ENCODE data around the gene ABCA13.

Gene ABCA13

GRCh38 chr7:48443051-48443450 lies 271.8 kb downstream of the ABCA13 start:
- DNase-seq: no peak

- no peak for DNase-seq
Observed at GRCh38 chr7:48446721-48447120, 275.5 kb downstream of the ABCA13 start.

- DNase-seq: no peak
Observed at GRCh38 chr7:48452218-48452617, 281.0 kb downstream of the ABCA13 start.

DNA sequence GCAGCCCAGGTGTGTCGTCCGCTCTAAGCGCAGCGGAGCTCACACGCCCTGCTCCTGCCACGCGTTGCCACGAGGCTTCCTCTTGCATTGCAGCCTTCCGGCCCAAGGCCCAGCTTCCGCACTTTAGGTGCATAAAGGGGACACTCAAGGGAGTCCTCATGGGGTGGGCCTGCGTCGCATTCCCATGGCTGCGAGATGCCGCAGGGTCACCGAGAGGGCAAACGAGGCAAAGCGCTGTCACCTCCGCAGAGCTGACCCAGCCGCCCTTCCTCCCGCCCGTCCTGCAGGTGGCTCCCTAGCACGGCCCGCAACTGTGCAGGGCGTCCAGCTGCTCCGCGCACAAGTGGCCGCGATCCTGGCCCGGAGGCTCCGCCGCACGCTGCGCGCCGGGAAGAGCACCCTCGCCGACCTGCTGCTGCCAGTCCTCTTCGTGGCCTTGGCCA lies 283.5 kb downstream of the ABCA13 start:
- no peak for DNase-seq

- no peak for DNase-seq
Observed at GRCh38 chr7:48455363-48455762, 284.1 kb downstream of the ABCA13 start.

GRCh38 chr7:48458701-48459524 lies 287.7 kb downstream of the ABCA13 start:
- no peak for DNase-seq

- no peak for DNase-seq
Observed at GRCh38 chr7:48466713-48467112, 295.5 kb downstream of the ABCA13 start.

- DNase-seq: no peak
Observed at GRCh38 chr7:48471196-48471595, 299.9 kb downstream of the ABCA13 start.

GRCh38 chr7:48472640-48473039 lies 301.4 kb downstream of the ABCA13 start:
- no peak for DNase-seq

GRCh38 chr7:48473205-48473865 lies 302.1 kb downstream of the ABCA13 start:
- DNase-seq: no peak

DNA sequence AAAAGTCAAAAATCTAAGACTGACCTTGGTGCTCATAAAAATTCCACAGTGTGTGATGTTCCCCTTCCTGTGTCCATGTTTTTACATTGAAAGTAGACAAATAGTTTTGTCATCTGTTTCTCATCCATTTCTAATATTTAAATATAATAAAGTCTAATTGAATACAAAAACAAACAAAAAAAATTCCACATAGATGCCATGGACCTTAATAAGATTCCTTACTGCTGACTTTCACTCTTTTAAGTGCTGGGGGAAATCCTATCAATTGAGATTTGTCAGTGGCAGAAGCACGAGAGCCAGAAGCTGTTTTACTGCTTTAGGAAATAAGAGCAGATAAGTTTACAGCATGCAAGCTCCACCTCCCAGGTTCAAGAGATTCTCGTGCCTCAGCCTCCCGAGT lies 310.0 kb downstream of the ABCA13 start:
- DNase-seq: no peak

- DNase-seq: no peak
Observed at GRCh38 chr7:48497521-48497920, 326.3 kb downstream of the ABCA13 start.

DNA sequence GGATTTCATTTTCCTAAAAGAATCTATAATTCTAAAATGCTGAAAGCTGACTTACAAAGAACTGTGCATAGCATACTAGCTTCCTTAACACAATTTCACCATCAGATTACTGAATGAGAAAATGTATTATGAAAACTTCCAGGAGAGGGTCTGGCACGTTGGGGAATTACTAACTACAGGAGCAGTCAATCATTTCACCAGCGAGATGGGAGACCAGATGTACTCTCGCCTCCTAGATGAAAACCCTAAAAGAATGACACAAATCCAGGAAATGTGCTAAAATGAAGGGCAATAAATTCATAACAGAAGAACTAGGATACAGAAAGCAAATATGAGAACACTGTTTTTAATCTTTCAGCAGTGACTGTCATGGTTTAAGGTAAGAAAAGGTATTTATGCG lies 330.8 kb downstream of the ABCA13 start:
- no peak for DNase-seq

DNA sequence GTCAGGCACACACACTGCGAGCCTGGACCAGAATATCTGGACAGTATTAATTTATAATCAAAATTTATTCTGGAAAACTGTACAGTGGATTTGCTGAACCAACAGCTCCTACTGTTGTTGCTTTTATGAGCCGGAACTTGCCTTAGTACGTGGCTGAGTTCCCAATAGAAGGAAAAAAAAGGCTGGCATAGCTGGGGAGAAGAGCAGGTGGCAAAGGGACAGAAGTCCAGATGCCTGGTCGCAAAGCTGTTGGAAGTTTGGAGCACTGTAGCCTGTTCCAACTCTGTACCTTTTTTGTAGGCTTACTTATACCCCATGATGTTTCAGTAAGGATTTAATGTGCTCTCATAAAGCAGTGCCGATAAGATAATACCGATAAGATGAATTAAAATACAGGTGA lies 333.8 kb downstream of the ABCA13 start:
- no peak for DNase-seq

DNA sequence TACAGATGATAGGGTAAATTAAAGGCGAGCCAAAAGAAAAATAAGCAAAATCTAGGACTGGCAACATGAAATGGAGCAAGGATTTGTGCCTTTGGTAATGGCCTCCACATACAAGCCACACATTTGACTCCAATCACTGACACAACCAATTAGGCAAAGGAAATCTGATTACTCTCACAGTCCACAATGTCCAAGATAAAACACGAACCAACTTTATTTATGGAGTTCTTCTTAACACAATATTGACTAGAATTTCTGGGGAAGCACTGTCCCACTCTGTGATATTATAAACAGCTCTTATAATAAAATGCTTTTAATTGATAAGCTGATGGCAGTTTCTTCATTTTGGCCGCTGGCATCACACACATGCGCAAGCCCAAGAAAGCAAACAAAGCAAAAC lies 334.2 kb downstream of the ABCA13 start:
- DNase-seq: no peak

GRCh38 chr7:48506569-48506968 lies 335.3 kb downstream of the ABCA13 start:
- no peak for DNase-seq

DNA sequence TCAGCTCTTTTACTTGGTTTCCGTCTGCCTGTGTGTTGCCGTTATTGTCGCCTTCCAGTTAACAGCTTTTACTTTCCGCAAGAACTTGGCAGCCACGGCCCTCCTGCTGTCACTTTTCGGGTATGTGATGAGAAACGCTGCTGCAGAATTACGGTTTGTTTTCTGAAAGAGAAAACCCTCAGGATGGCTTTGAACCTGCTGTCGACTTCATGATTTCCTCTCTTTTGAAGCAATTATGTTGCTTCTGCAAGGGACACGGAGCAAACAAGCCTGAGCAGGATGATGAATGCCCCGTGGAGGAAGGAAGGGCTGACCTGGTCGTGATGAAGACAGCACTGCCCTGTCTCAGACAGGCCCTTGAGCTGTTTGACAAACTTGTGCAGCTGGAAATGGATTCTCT lies 339.8 kb downstream of the ABCA13 start:
- DNase-seq: no peak

- no peak for DNase-seq
Observed at GRCh38 chr7:48512892-48513291, 341.6 kb downstream of the ABCA13 start.

DNA sequence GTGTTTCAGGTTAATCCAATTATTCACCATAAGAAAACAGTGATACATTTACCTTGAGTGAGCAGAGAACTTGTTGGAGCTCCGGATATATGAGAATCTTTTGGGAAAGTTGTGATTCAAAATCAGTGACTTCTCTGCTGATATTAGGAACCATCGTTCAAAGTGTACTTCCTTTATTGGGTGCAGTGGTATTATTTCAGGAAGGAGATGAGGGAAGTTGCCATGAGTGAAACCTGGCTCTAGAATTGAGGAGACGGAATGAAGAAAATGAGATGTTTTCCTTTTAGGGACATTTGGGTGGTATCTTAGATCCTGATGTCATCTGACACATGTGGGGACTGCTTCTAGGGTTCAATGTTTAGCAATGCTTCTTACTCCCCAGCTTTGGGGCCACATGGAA lies 343.9 kb downstream of the ABCA13 start:
- no peak for DNase-seq

GRCh38 chr7:48518092-48518491 lies 346.8 kb downstream of the ABCA13 start:
- DNase-seq: no peak

DNA sequence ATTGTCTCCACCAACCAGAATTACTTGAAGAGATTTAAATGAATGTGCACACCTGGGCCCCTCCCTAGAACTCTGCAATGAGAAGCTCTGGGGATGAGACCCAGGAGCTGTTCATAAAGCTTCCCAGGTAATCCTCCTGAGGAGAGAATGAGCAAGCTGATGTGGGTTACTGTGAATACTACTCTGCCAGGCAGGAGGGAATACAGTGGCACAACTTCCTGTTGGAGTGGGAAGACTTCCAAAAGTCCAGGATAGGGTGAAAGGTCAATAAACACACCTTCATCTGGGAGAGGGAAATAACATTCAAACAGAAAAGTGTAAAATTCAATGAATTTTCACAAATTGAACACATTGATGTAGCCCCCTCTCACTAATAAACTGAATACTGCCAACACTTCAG lies 351.4 kb downstream of the ABCA13 start:
- DNase-seq: no peak

GRCh38 chr7:48525736-48526732 lies 354.8 kb downstream of the ABCA13 start:
- DNase-seq: no peak

GRCh38 chr7:48528646-48529045 lies 357.4 kb downstream of the ABCA13 start:
- no peak for DNase-seq

All from activated CD4-positive, CD25-positive, alpha-beta regulatory T cell (primary cell).